Tibial artery (tissue), 4 donors: ENCODE results near the gene PDILT.

Source experiments
- DNase-seq, 2 donors: peaks; one replicate each; pipeline ENCODE4 v3.0.0-alpha.2; 2019
- H3K27ac ChIP-seq, 2 donors: fragments of 200-600 bp; sonication (generic) in 1 of 2; 1 replicate in 1 of 2; 2 replicates in 1 of 2; pipeline ENCODE4 v1.5.1; 2018 to 2019; ENCODE audit warnings: mild to moderate bottlenecking in 1 of 2
- H3K27me3 ChIP-seq, 2 donors: fragments of 200-600 bp; sonication (generic) in 1 of 2; one replicate each; pipeline versions ENCODE4 v1.5.1 to v1.6.0; 2016 to 2019
- H3K36me3 ChIP-seq, 3 donors: fragments of 200-600 bp; sonication (generic) in 2 of 3; one replicate each; pipeline ENCODE4 v1.5.1; 2016 to 2019; ENCODE audit warnings: mild to moderate bottlenecking in 2 of 3
- H3K4me1 ChIP-seq, 4 donors: fragments of 200-600 bp; sonication (generic) in 2 of 4; 1 replicate in 3 of 4; 2 replicates in 1 of 4; pipeline ENCODE4 v1.5.1; 2016 to 2019
- H3K4me3 ChIP-seq, 2 donors: fragments of 200-600 bp; sonication (generic) in 1 of 2; 1 replicate in 1 of 2; 2 replicates in 1 of 2; pipeline ENCODE4 v1.5.1; 2018 to 2019; ENCODE audit warnings: mild to moderate bottlenecking in 2 of 2
- H3K9me3 ChIP-seq, 3 donors: fragments of 200-600 bp; sonication (generic) in 1 of 3; one replicate each; pipeline ENCODE4 v1.5.1; 2016 to 2019
- CTCF ChIP-seq, 2 experiments: fragments of 200-600 bp in 1 of 2; fragments of 450-650 bp in 1 of 2; IDR thresholded peaks; one replicate each; pipeline ENCODE4 v1.5.1; 2017 to 2019; ENCODE audit warnings: antibody characterized with exemption in 2 of 2, mild to moderate bottlenecking in 1 of 2, moderate library complexity in 1 of 2
- intact Hi-C: fragments of 100-400 bp; cut with DNase I; formaldehyde crosslinking; loops from one replicate; pipeline ENCODE4 v1.15.0; 2023; ENCODE audit warnings: low total_unique reads

Gene PDILT

GRCh38 chr16:20411055-20411454 is 6.5 kb upstream of the PDILT start:
- H3K9me3 ChIP-seq, result no peaks in the 10 kb centered on the region
- no peak overlapping the region for H3K4me3 ChIP-seq
- intact Hi-C loops, result no loop called here
- H3K36me3 ChIP-seq, result no peaks in the 10 kb centered on the region
- H3K27me3 ChIP-seq, result no peaks in the 10 kb centered on the region
- H3K4me1 ChIP-seq, result peaks cover 0 to 9% (median 0%) of the 10 kb centered on the region in 4 donors
- TF ChIP-seq CTCF (IDR thresholded peaks at IDR 0.05), result no peak
- no peak overlapping the region for H3K27ac ChIP-seq
- no peak for DNase-seq

DNA sequence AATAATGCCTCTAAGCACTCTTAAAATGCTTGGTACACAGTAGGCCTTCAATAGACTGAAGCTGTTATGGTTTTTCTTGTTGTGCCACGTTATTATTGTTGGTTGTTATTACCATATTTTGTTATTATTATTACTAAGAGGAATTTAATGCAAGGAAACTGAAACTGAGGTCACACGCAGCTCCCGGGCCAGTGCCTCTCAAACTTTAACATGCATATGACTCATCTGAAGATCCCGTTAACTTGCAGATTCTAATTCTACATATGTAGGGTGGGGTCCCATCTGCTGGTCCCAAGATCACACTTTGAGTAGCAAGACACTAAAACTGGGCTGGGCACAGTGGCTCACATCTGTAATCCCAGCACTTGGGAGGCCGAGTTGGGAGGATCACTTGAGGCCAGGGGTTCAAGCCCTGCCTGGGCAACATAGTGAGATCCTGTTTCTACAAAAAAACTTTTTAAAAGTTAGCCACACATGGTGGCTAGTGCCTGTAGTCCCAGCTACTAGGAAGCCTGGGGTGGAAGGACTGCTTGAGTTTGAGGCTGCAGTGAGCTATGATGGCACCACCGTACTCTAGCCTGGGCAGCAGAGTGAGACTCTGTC is 5.7 kb upstream of the PDILT start:
- intact Hi-C loops, result no loop called here
- H3K27me3 ChIP-seq, result no peaks in the 10 kb centered on the region

GRCh38 chr16:20409398-20410120 is 5.0 kb upstream of the PDILT start, which contains the start of gene ACSM5:
Gene ACSM5 (plus strand): TSS chr16:20409534. CDS start chr16:20411485, 1,951 bp downstream.
- DNase-seq, result peak; percentile 73 to 80
- Histone ChIP-seq H3K27me3 (no peaks in the 10 kb centered on the region), H3K9me3 (no peaks in the 10 kb centered on the region), H3K27ac (peak within 1 kb of the TSS in 1 of 2 donors; percentile 24), H3K4me3 (peak within 1 kb of the TSS in 1 of 2 donors; percentile 4), H3K36me3 (no peaks in the 10 kb centered on the region), H3K4me1 (peaks cover 0 to 9% (median 0%) of the 10 kb centered on the region in 4 donors)
- intact Hi-C loops, result no loop called here
- TF ChIP-seq CTCF (IDR thresholded peaks at IDR 0.05), result no peak

More for the DNA sequence above, 5.7 kb upstream of the PDILT start:
- no peak for TF ChIP-seq CTCF (IDR thresholded peaks at IDR 0.05)
- peak overlapping the region in 1 of 2 donors; percentile 4 for H3K4me3 ChIP-seq
- H3K36me3 ChIP-seq, result no peaks in the 10 kb centered on the region
- H3K27ac ChIP-seq, result no peak overlapping the region
- peaks cover 0 to 9% (median 0%) of the 10 kb centered on the region in 4 donors for H3K4me1 ChIP-seq
- no peak for DNase-seq
- H3K9me3 ChIP-seq, result no peaks in the 10 kb centered on the region

DNA sequence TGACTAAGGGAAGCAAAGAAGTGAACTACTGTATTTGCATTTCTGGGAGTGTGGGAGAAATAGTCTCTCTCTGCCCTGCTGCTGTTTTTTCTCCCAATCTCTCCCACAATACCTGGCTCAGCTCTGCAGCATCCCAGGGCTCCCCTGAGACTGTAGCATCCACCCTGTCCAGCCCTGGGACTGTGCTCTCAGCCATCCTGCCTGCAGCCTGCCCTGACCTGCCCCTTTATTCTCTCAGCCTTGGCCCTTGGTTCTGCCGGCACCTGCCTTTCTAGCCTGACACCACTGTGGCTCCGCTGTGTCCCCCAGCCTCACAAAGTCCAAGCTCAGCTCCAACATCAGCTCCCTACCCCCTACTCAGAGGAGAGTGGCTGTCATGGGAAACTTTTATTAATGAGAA is 1.9 kb downstream of the PDILT start:
- intact Hi-C loops, result no loop called here
- Histone ChIP-seq H3K9me3 (no peaks in the 10 kb centered on the region), H3K27me3 (no peaks in the 10 kb centered on the region), H3K4me1 (no peaks in the 10 kb centered on the region), H3K27ac (no peak overlapping the region), H3K36me3 (no peaks in the 10 kb centered on the region), H3K4me3 (no peak overlapping the region)
- no peak for TF ChIP-seq CTCF (IDR thresholded peaks at IDR 0.05)
- DNase-seq, result no peak

DNA sequence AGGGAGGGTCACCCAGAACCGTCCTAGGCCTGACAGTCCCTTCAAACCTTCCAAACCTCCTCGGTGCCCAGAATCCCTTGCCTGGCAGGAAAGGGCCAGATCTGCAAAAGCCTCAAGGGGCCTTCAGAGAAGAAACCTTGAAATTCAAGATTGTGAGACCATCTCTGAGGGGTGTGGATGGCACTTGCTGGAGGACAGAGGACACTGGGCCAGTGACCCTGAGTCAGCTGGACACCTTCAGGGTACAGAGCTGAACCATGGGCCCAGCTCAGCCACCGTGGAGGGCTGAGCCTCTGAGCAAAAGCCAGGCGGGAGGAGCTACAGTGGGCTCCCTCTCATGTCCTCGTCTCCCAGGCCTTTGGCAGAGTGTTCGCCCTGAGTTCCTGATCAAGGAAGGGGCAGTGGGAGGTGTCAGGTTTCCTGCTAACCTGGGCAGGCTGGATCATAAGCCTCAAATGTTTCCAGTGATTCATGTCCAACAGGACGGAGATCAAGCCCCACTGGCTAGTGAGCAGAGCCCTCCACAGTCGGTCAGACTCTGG is 3.0 kb downstream of the PDILT start:
- intact Hi-C loops, result no loop called here
- Histone ChIP-seq H3K27me3 (no peaks in the 10 kb centered on the region), H3K27ac (no peak overlapping the region), H3K36me3 (no peaks in the 10 kb centered on the region), H3K4me3 (no peak overlapping the region), H3K9me3 (no peaks in the 10 kb centered on the region), H3K4me1 (no peaks in the 10 kb centered on the region)
- DNase-seq, result no peak
- TF ChIP-seq CTCF (IDR thresholded peaks at IDR 0.05), result no peak
